ENCODE results near the gene RFX3.

DNA sequence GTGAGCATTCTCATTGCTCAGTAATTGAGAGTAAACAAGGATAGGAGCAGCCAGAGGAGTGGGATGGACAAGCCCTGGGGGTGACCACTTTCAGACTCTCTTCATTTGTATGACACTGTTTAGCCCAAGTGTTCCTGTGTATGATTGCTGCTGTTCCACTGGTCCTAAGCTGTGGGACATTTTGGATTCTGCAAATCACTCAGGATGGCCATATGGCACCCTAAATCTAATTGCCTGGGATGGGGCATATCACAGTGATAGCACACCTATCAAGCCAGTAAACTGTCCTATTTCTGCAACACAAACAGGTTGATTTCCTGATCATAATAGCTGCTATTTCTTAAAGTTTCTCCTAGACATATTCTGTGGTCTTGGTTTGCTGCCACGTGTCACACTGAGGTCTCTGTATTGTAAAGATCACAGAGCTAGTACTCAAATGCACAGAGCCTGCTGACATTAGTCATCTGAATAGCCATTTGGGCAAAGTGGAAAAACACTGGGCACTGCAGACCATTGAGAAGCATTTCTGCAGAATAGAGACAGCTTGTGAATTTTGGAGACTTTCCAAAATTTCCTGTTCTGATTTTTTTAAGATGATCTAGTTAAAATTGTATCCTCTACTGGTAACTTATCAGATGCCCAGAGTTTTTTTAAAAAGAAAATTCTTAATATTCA, 320.2 kb downstream of the RFX3 start:
- TF ChIP-seq EP300 (IDR thresholded peaks at IDR 0.05) (no peak), POLR2A (IDR thresholded peaks at IDR 0.05) (no peak)
- TF ChIP-seq, protein P1, sequence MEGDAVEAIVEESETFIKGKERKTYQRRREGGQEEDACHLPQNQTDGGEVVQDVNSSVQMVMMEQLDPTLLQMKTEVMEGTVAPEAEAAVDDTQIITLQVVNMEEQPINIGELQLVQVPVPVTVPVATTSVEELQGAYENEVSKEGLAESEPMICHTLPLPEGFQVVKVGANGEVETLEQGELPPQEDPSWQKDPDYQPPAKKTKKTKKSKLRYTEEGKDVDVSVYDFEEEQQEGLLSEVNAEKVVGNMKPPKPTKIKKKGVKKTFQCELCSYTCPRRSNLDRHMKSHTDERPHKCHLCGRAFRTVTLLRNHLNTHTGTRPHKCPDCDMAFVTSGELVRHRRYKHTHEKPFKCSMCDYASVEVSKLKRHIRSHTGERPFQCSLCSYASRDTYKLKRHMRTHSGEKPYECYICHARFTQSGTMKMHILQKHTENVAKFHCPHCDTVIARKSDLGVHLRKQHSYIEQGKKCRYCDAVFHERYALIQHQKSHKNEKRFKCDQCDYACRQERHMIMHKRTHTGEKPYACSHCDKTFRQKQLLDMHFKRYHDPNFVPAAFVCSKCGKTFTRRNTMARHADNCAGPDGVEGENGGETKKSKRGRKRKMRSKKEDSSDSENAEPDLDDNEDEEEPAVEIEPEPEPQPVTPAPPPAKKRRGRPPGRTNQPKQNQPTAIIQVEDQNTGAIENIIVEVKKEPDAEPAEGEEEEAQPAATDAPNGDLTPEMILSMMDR (IDR thresholded peaks at IDR 0.05), result no peak
